Measurements from ENCODE around the gene RFC3. TPM values are rescaled to one million over a fixed set of nuclear protein-coding genes. Genes with fewer than 3 reads are reported as not detected.

RFC3 gene, protein sequence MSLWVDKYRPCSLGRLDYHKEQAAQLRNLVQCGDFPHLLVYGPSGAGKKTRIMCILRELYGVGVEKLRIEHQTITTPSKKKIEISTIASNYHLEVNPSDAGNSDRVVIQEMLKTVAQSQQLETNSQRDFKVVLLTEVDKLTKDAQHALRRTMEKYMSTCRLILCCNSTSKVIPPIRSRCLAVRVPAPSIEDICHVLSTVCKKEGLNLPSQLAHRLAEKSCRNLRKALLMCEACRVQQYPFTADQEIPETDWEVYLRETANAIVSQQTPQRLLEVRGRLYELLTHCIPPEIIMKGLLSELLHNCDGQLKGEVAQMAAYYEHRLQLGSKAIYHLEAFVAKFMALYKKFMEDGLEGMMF
- total RNA-seq = 24.9 and 26.6 TPM in 2 replicates

DNA sequence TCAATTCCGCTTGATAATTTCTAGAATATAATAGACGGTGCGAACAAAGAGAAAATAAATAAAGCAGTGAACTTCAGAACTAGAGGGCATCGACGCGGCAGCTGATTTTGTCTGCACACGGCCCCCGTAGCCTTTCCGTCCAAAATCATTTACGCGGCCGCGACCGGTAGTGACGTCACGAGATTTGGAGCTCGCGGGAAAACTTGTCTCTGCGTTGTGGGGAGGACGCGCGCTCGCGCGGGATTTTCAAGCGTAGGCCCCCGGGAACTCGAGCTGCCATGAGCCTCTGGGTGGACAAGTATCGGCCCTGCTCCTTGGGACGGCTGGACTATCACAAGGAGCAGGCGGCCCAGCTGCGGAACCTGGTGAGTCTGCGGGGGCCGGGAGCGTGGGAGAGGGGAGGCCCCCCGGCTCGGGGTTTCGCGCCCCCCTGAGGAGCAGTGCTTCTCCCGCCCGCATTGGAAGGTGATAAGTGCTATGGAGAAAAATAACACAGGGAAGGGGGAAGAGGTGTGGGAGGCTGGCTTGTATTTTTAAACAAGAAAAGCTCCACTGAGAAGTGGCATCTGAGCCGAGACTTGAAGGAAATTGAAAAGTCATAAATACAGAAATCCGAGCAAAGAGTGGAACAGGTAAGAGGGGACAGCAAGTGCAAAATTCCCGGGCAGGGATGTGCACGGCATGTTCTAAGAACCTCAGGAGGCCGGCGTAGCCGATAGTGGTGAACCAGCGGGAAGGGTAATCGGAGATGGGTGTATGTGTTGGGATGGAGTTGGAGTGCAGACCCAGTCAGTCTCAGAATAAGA lies at the start of gene RFC3:
Gene RFC3 (plus strand): TSS at position 249 of the 806 bp plus-strand sequence. CDS start 30 bp downstream, at position 279.

Data from mammary microvascular endothelial cell (primary cell).